GM20431 (cell line): ENCODE data around the gene RNF38.
"Not testable (repeated sequence)": the region's sequence is repeated elsewhere in the genome, so short reads cannot be mapped to it uniquely, and the experiment has no call there.

Source experiments
- in situ Hi-C: fragments of 300-500 bp; cut with MseI, MboI; formaldehyde crosslinking; loops from one replicate; pipeline ENCODE4 v1.15.0; 2020; ENCODE audit warnings: low sequenced_read_pairs; ENCODE audit not compliant: unreplicated experiment

RNF38 gene

DNA sequence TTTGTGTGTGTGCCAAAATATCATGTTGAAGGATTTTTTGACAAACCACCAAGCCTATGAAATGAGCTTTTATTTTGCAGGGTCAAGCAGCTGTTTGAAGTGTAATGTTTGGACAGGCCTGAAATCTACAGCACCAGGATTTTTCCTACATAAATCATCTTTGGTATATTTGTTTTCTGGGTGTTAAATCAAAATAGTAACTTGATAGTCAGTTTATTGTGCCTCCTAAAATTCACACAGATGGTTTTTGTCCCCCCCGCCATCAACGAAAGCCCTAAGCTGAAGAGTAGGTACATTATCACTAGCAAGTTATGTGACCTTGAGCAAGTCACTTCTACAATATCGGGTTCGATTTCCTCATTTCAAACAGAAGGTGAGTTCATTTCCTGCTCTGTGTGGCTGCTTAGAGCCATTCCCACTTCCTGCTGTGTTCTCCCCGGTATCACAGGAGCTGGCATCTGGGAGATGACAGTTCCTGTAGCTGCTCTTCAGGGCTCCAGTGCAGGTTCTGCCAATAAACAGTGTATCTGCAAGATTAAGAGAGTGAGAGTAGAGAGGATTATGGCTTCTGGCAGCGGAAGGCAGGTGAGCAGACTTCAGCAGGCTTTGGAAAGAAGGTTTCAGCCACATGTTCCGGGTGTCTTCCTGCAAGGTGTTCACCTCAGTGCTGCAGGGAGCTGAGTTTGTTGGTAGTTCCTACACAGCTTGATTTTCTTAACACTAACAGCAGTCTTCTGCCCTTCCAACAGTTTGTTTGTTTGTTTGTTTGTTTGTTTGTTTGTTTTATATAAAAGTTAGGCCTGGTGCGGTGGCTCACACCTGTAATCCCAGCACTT, 93.4 kb downstream of the RNF38 start:
- in situ Hi-C loops: no loop called here

DNA sequence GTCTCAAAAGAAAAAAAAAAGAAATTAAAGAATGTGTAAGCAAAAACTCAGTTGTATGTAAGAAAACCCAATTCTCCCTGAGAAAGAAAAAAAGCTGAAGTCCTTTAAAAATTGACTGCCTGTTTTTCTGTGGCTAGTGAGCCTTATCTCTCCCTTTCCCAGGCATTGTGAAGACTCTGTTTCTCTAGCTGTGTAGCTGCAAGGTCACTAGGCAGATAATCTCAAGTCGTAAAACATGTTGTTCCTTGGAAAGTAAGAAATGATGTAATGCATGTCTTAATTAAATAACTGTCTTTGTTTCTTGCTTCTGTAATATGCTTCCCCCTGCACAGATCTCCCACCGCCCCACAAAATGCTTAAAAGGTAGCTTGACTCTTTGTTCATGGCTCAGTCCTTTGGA, 95.7 kb downstream of the RNF38 start:
- in situ Hi-C loops: not testable (repeated sequence)

- in situ Hi-C loops: no loop called here
Measured at GRCh38 chr9:36301227-36301626, 98.8 kb downstream of the RNF38 start.

GRCh38 chr9:36298566-36298965, 101.5 kb downstream of the RNF38 start:
- in situ Hi-C loops: no loop called here

DNA sequence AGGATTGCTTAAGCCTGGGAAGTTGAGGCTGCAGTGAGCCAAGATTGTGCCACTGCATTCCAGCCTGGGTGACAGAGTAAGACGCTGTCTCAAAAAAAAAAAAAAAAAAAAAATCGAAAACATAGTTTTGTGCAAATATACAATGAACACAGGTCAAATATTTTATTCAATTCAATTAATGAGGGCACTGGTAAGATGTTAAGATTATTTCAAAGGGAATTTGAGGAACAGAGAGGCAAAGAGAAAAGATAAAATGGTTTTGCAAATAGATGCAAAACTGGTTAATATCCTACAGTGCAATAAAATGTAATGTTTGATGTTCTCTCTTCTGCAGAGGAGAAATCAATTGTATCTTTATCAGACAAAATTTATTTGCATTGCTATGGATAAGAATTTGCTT, 102.3 kb downstream of the RNF38 start:
- in situ Hi-C loops: no loop called here

DNA sequence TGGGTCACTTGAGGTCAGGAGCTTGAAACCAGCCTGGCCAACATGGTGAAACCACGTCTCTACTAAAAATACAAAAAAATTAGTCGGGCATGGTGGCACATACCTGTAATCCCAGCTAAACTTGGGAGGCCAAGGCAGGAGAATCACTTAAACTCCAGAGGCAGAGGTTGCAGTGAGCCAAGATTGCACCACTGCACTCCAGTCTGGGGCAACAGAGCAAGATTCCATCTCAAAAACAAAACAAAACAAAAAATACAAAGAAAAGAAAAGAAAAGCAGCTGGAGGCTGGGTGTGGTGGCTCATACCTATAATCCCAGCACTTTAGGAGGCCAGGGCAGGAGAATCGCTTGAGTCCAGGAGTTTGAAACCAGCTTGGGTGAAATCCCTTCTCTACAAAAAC, 105.1 kb downstream of the RNF38 start:
- in situ Hi-C loops: not testable (repeated sequence)

GRCh38 chr9:36293918-36294317, 106.2 kb downstream of the RNF38 start:
- in situ Hi-C loops: no loop called here

GRCh38 chr9:36293171-36293570, 106.9 kb downstream of the RNF38 start:
- in situ Hi-C loops: no loop called here

DNA sequence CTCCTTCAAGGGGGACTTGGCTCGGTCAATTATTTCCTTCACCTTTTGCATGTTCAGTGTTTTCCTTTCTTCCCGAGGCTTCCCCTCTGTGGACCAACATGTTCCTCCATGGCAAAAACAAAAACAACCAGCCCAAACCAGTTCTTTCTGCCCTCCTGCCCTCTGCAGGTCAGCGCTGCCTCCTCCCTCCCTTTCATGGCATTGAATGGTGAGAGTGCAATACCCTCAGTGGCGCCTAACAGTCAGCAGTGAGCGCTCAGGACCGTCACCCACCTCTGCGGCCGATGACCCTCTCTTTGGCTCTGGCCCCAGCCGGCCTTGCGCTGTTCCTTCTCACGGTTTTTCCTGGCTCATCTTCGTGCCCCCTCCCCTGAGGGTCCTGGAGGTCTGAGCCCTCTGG, 107.4 kb downstream of the RNF38 start:
- in situ Hi-C loops: no loop called here

DNA sequence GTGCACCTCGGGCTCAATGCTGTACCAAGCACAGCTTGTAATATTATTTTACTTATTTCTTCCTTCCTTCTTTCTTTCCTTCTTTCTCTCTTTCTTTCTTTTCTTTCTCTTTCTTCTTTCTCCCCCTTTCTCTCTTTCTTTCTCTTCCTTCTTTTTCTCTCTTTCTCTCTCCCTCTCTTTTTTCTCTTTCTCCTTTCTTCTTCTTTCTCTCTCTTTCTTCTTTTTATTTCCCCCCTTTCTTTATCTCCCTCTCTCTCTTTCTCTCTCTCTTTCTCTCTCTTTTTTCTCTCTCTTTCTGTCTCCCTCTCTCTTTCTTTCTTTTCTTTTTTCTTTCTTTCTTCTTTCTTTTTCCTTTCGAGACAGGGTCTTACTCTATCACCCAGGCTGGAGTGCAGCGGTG, 109.1 kb downstream of the RNF38 start:
- in situ Hi-C loops: no loop called here

DNA sequence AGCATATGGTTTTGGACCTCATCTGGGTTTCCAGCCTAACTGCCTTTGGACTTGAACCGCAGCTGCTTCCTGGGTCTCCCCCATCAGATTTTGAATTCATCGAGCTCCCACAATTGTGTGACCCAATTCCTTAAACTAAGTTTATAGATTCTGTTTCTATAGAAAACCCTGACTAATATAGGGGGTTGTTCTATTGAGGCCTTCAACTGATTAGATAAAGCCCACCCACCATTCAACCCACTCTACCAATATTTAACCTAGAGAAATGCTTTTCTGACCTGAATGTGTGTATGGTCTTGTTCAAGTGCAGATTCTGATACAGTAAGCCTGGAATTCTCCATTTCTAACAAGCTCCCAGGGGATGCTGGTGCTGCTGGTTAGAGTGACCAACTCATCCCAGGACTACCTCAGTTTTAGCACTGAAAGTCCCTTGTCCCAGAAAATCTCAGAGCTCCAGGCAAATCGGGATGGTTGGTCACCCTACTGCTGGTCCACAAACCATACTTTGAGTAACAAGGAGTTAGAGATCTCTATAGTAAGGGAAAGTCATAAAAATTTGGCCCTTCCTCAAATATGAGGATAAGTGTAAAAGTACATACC, 110.1 kb downstream of the RNF38 start:
- in situ Hi-C loops: no loop called here

DNA sequence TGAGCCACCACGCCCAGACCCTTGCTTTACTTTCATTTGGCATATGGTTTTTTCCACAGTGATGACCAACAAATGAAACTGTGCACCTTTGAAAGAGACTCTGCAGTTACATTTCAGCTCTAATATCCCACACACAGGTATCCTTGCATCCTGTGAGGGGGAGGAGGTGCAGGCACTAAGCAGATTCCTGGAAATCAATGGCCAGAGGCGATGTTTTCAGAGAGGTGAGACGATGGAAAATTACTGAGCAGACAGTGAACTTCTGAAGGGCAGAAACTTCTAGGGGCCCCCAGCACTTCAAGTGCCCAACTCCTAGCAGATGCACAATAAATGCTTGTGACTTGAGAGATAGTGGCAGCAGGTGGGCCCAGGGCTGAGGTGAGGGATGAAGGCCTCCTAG, 112.0 kb downstream of the RNF38 start:
- in situ Hi-C loops: no loop called here
